Measurements from ENCODE around the gene MYO1D.

GRCh38 chr17:32901743-32902142, 24.8 kb upstream of the MYO1D start:
- no peak for TF ChIP-seq CTCF (IDR thresholded peaks at IDR 0.05; ENCODE audit: low read length)
- TF ChIP-seq EZH2phosphoT487 (IDR thresholded peaks at IDR 0.05; ENCODE audit: low read length): no peak

Data from MM.1S (cell line).